M059J (cell line): ENCODE measurements around the gene NPAS3. TPM values are rescaled to one million over a fixed set of nuclear protein-coding genes. Genes with fewer than 3 reads are reported as not detected.
A peak's percentile ranks its signal among the peaks of the same experiment; 100 is the strongest.

Experiments
- DNase-seq: peaks from one replicate; pipeline ENCODE4 v3.0.0-alpha.2; 2012; ENCODE audit warnings: low read depth
- total RNA-seq: library from RNA; depleted of rRNA; stranded (reverse); fragments of >200 nt; shearing (Covaris generic); gene quantifications from 2 replicates; pipeline ENCODE4 v1.2.3, GENCODE V29; 2014

NPAS3 gene
- total RNA-seq, 1 experiment from 2014 or later, result 2.7 TPM

DNA sequence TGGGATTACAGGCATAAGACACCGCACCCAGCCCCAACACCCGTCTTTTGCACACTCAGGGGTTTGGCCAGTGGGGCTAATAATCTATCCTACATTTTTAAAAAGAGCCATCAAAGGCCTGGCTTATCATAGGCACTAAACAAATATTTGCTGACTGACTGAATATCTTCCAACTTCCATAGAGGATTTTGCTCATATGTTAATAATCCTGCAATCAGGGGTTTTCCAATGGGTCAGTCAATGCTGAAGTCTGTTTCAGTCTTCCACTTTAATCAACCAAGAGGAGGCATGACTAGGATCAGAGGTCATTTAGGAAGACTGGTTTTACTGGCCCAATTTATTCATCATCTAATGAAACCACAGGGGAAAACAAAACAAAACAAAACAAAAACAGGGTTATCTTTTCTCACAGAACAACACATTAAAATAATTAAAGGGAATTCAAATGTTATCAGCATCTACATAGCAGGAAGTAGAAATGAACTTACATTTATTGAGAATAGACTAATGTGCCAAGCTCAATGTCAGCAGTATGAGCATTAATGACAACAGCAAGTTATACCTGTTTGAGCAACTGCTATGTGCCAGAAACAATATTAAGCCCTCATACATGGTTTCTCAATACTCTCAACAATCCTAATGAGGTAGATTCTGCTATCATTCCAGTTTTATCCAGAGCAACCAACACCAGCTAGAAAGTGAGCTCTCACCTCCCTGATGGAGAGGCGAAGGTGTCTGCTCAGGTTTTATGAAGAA lies 640.0 kb downstream of the NPAS3 start:
- DNase-seq, result no peak

GRCh38 chr14:33580231-33580749 lies 641.6 kb downstream of the NPAS3 start:
- no peak for DNase-seq

DNA sequence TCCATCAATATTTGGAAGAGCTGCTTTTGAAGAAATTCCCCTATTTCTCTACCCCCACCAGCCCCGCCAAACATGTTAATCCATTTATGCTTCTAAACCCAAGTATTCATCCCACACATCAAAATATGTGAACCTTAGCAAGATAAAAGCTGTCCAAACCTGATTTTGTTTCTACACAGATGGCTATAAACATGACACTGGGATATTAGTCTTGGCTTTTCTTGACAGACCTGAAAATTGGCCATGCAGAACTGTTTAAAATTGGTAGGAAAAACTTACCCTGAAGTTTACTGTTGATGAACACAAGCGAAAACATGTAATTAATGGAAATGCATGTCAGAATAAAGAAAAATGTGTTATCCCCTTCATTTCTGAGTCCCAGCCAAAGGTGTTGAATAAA lies 642.2 kb downstream of the NPAS3 start:
- DNase-seq, result no peak

GRCh38 chr14:33584697-33585096 lies 646.0 kb downstream of the NPAS3 start:
- no peak for DNase-seq

- no peak for DNase-seq
These were observed 648.1 kb downstream of the NPAS3 start for GRCh38 chr14:33586806-33587205.

GRCh38 chr14:33587791-33588190 lies 649.1 kb downstream of the NPAS3 start:
- no peak for DNase-seq

GRCh38 chr14:33588771-33589170 lies 650.1 kb downstream of the NPAS3 start:
- DNase-seq, result no peak

GRCh38 chr14:33589334-33589733 lies 650.7 kb downstream of the NPAS3 start:
- peak; percentile 93 for DNase-seq

GRCh38 chr14:33590891-33591630 lies 652.4 kb downstream of the NPAS3 start:
- no peak for DNase-seq

DNA sequence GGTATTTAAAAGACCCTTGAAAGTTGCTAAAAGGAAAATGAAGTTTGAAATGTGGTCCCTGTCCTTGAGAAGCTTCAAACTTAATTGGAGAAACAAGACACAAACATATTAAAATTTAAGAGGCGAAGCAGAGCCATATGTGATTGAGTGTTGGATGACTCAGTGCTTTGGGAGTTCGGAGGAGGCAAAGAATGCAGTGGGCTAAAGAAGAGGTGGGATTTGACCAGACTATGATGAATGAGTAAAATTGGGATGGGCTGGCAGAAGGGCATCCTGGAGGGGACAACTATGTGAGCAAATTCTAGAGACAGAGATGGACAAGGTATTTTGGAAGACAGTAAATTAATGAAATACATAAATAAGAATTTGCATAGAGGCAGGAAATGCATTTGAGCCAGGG lies 653.6 kb downstream of the NPAS3 start:
- DNase-seq, result peak; percentile 23

DNA sequence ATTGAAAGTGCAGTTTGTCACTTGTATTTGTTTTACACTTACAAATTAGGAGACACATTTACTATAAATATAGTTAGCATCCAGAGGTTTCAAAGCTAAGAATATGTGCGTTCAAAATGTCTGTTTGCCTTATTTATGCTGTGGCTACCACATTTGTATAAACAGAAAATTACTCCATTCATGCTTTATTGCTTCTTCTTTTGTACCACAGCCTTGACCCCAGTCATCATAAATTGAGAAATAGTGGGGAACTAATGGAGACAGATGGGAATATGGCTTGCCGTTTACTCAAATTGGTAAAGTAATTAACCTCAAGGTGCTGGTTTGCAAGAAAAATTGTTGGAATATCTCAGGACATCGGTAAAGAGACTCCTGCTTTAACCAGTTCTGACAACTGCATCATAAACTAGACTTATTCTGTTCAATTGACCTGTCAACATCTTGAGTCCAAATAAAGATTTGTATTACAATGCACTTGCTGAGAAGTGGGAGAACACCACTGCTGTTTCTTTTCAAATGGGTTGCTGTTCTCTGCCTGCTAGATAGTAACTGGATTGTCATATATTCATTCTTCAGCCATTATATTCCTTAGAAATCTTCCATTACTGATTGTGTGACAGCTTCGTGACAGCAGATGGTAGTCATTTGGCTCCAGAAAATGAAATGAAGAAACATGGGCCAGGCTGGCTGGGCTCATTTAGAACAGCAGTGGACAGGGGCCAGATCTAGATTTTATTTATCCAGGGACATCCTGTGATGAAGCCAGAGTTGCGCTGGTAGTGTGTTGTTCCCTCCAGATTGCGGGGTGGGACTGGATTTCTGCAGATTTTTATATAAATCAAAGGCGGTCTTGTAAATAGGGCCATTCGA lies 657.8 kb downstream of the NPAS3 start:
- DNase-seq, result peak; percentile 17

- DNase-seq, result no peak
These were observed 659.9 kb downstream of the NPAS3 start for GRCh38 chr14:33598582-33598981.

DNA sequence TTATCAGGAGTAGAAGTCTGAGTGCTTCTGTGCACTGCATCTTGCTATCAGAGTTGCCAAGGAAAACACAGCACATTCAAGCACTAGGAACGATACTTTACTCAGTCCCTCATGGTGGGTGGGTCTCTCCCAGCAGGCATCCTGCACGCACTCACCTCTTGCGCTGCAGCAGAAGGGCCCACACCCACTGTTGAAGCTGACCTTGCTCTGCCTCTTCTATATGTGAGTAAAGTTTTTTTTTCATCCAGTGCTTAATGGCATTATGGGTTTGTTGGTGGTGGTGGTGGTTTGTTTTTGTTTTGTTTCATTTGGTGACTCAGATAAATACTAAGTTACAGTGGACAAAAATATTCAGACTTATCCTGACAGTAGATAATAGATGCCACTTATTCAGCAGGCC lies 663.7 kb downstream of the NPAS3 start:
- peak; percentile 69 for DNase-seq

DNA sequence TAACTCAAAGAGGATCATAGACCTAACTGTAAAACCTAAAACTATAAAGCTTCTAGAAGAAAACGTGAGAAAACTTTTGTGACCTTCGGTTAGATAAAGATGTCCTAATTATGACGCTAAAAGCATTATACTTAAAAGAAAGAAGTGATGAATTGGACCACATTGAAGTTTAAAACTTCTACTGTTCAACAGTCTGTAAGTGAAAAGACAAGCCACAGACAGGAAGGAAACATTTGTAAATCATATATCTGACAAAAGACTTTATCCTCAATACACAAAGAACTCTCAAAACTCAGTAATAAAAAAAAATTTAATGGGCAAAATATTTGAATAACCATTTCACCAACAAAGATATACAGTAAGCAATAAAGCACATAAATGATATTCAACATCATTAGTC lies 667.9 kb downstream of the NPAS3 start:
- no peak for DNase-seq

GRCh38 chr14:33609582-33609981 lies 670.9 kb downstream of the NPAS3 start:
- no peak for DNase-seq

DNA sequence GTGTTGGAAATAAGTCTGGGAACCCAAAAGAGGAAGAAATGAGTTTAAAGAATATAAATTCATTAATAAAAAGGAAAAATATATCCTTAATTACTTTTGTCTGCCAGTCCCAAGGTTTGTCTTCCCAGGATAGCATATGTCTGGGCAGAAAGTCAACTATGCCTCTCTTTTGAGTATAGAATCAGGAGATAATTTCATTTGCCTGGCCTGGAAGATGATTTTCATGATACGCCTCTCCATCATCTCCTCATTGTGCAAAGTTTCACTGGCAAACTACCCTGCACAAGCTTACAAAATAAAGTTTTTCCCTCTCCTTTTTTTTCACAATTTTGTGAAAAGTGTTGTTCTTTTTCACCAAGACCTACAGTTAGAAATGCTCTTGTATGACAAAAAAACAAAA lies 671.4 kb downstream of the NPAS3 start:
- DNase-seq, result no peak

DNA sequence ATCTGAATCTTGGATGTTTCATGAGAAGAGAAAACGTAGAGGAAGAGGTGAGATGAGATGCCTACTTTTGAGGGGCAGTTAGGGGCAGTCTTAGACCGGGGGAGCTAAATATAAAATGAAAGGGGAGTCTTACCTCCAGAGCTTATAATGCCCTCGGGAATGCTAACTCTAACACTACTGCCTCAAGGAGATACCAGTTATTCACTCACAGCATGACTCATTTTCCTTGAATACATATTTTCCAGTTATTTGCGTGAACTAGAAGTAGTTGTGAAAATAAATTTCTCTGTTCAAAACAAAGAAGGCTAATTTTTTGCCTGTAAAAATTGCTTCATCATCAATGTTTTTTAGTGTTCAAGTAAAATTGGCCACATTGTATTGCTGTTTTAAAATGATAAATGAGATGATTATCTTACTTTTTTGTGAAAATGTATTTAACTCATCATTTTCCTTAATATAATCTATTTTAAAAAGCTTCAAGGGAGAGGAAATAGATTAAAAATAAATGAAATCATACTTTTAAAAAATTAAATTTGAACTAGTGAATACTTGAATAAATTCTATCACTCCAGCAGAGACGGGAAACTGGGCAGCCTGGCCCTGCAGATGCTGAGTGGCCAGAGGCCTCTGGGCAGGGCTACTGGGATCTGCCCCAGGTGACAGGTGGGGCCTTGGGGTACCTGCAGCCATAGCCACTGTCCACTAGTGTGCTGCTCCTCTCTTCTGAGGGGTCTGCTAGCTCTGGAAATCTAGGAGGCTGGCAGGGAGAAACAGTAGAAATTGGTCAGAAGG lies 672.9 kb downstream of the NPAS3 start:
- no peak for DNase-seq

GRCh38 chr14:33612197-33612505 lies 673.5 kb downstream of the NPAS3 start:
- DNase-seq, result no peak

GRCh38 chr14:33617154-33617553 lies 678.5 kb downstream of the NPAS3 start:
- DNase-seq, result peak; percentile 94

DNA sequence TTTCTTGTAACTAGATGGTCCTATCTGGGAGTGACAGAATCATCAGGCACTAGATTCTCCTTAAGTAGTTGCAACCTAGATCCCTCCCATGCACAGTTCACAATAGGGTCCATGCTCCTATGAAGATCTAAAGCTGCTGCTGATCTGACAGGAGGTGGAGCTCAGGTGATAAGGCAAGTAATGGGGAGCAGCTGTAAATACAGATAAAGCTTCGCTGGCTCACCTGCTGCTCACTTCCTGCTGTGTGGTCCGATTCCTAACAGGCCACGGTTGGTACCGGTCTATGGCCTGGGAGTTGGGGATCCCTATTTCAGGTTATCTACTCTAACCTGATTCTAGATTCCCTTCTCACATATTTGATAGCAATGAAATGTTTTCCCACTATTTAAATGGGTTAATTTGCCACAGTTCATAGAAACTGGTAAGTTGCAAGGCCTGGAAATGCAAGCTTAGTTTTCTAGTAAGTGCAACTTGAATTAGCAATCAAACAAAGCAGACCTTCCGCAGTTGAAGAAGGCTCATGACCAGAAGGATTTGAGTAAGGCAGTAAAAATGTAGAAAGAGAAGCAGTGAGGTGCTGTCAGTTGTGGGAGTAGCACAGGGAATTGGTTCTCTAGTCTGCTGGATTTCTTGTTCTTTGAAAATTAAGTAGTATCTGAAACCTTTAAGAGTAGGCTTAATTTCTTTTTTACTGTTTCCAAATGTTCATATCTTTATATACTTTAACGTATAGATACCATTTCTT lies 679.9 kb downstream of the NPAS3 start:
- no peak for DNase-seq

DNA sequence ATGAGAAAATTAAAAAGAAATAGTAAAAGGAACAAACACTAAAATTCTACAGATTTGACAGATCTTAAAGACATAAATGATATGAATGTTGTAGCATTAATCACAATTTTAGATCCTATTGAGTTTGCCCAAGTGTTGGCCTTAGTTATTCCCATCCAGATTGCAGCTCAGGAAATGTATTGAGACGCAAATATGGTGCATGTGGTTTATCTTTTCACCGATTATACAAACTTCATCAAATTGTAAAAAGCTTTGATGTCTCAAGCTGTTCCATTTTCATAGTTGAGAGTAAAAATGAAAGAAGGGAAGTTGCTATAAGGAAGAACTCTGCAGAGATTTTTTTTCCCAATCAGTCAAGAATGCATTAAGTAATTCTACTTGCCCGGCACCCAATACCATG lies 683.8 kb downstream of the NPAS3 start:
- no peak for DNase-seq
